SH-SY5Y (cell line): Measurements from ENCODE around the gene CD48.

ENCODE experiments used
- GATA2 ChIP-seq: IDR thresholded peaks from 2 replicates; pipeline ENCODE4 v1.6.1; 2011; ENCODE audit warnings: mild to moderate bottlenecking, low read depth, low read length
- GATA3 ChIP-seq: IDR thresholded peaks from 2 replicates; pipeline ENCODE4 v1.6.1; 2011; ENCODE audit warnings: low read depth, mild to moderate bottlenecking, low read length, moderate library complexity

DNA sequence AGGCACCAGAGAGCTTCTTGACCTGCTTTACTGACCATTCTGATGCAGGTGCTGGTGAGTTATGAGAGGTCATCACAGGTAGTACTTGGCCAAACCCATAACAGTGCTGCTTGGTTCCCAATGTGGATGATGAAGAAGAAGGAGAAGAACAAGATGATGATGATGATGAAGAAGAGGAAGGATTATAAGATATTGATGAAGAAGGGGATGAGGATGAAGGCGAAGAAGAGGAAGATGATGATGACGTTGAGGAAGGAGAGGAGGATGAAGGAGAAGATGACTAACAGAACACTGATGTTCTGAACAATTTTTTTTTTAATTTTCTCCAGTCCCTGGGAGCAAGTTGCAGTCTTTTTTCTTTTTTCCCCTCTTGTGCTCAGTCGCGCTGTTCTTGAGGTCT lies 40.9 kb downstream of the CD48 start:
- TF ChIP-seq GATA2 (no peak), GATA3 (no peak)
